GM19452 (cell line): ENCODE measurements around the gene PRSS27.
"Not testable (repeated sequence)": the region's sequence is repeated elsewhere in the genome, so short reads cannot be mapped to it uniquely, and the experiment has no call there.

Experiments used
- ATAC-seq: cut with Tn5 transposase; IDR thresholded peaks from one replicate; pipeline ENCODE4 v1.9.1; 2021; ENCODE audit not compliant: unreplicated experiment

PRSS27 gene

DNA sequence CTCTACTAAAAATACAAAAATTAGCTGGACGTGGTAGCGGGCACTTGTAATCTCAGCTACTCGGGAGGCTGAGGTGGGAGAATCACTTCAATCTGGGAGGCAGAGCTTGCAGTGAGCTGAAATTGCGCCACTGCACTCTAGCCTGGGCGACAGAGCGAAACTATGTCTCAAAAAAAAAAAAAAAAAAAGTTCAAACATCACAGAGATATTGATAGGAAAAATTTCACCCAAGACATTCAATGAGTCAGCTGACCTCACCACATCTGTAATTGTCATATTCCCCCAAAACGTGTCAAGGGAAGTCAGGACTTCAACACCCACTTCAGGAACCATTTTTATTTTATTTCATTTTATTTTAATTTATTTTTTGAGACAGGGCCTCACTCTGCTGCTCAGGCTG lies 8.0 kb upstream of the PRSS27 start:
- no peak for ATAC-seq

GRCh38 chr16:2726923-2727322 lies 6.9 kb upstream of the PRSS27 start:
- ATAC-seq, result no peak

DNA sequence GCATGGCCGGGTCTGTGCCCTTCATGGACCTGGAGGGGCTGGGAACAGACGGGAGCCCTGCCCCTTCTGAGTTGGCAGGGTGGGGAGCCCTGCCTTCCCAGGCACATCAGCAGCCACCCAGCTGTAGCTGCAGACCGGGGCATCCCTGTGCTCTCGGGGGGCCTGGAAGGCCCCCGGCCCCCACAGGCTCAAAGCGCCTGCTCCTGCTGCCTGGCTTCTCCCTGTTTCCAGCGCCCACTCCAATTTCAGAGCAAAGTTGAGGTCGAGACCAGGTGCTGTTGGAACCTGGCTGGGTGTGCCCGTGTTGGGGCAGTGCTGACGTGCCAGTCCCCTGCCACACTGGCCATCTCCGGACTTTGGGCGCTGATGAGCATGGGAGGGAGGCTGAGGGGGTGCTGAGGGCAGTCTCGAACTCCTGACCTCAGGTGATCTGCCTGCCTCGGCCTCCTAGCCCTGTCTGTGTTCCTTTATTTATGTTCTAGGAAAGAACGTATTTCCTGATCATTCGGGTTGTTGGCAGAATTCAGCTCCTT lies 4.9 kb upstream of the PRSS27 start:
- ATAC-seq, result no peak

- ATAC-seq, result no peak
Observed at GRCh38 chr16:2724088-2724676, 4.2 kb upstream of the PRSS27 start.

GRCh38 chr16:2721634-2722173 lies 1.7 kb upstream of the PRSS27 start:
- ATAC-seq, result not testable (repeated sequence)

GRCh38 chr16:2720719-2721633 lies 952 bp upstream of the PRSS27 start:
- ATAC-seq, result peak; percentile 86

GRCh38 chr16:2719328-2720063 lies 528 bp downstream of the PRSS27 start:
- no peak for ATAC-seq

GRCh38 chr16:2717383-2718263 lies 2.4 kb downstream of the PRSS27 start:
- ATAC-seq, result no peak

- ATAC-seq, result no peak
Observed at GRCh38 chr16:2716948-2717347, 3.1 kb downstream of the PRSS27 start.

DNA sequence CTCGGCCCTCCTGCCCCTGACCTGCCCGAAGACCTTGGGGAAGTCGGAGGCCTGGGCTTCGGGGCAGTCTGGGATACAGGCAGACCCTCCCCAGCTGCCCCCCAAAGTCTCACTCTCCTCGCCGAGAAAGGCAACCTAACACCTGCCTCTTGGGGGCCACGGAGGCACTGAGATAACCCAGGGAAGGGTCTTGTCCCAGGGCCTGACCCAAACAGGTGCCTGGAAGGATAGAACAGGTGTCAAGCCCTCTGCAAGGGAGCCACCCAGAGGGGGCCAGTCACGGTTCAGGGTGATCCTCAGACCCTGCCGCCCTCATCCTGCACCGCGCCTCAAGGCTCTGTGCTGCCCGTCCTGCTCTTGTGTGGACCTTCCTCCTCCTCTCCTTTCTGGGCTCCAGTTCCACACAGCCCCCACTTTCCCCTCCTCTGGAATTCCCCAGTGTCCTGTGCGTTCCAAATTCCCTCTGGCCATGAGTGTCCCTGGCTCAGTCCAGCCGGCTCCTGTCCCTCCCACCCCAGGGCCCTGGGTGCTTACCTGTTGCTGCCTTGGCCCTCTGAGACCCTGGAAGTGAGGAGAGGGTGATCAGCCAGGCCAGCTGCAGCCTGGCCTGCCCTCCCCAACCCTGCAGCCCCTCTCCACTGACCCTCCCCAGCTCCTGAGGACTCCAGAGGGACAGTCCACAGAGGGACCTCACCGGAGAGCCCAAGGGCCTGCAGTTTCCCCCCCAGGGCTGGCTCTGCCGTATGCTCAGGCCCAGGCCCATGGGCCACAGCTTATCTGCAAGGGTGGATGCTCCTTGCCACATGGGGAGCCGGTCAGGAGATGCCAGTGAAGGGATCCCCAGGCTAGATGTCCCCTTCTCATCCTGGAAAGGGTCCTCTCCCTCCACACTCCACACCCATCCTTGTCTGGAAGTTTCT lies 3.8 kb downstream of the PRSS27 start:
- ATAC-seq, result no peak

DNA sequence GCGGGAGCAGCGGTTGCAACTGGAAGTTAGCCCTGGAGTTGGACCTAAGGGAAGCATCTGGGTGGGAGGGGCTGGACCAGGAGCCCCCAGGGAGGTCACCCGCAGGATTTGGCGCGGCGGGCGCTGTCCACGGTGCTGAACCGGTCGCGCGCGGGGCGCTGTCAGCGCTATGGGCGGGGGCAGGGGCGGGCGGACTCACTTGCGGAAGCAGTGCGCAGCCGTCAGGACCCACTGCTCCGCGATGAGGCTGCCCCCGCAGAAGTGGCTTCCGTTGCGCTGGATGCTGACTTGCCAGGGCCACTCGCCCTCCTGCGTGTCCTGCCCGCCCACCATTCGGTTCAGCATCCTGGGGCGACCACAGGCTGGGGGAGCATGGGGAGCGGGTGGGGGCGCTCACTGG lies 4.5 kb downstream of the PRSS27 start:
- ATAC-seq, result no peak

GRCh38 chr16:2715064-2715463 lies 5.0 kb downstream of the PRSS27 start:
- ATAC-seq, result no peak

DNA sequence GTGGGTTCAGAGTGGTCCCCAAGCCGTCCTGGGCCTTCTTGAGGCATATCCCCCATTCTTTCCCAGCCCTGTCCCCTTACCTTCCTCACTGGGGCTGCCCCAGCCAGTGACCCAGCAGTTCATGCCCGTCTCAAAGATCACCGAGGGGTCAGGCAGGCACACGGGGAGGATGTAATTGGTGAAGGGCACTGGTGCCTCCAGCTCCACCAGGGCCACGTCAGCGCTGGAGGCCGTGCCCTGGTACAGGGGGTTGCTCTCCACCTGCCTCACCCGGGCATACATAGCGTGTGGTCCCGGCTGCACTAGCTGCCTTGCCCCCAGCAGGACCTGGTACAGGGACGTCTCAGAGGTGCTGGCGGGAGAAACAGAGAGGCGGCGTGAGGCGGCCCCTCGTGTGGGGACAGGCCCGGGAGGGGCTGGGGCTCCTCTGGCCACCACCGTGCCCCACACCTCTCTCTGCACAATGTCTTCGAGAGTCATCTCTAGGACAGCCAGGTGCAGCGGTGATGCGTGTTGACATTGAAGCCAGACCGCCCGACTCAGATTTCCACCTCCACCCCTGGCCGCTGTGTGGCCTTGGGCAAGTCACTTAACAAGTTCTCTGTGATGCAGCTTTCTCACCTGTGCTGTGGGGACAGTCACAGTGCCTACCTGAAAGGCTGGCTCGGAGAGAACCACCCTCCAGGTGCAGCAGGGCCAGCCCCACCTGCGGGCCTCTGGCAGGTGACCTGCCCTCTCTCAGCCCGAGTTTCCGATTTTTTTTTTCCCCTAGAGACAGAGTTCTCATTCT lies 5.8 kb downstream of the PRSS27 start:
- ATAC-seq, result no peak

- no peak for ATAC-seq
Observed at GRCh38 chr16:2713523-2713922, 6.5 kb downstream of the PRSS27 start.

GRCh38 chr16:2712546-2712945 lies 7.5 kb downstream of the PRSS27 start:
- ATAC-seq, result no peak

GRCh38 chr16:2712063-2712441 lies 8.0 kb downstream of the PRSS27 start:
- no peak for ATAC-seq

GRCh38 chr16:2711370-2712062 lies 8.5 kb downstream of the PRSS27 start:
- ATAC-seq, result no peak

DNA sequence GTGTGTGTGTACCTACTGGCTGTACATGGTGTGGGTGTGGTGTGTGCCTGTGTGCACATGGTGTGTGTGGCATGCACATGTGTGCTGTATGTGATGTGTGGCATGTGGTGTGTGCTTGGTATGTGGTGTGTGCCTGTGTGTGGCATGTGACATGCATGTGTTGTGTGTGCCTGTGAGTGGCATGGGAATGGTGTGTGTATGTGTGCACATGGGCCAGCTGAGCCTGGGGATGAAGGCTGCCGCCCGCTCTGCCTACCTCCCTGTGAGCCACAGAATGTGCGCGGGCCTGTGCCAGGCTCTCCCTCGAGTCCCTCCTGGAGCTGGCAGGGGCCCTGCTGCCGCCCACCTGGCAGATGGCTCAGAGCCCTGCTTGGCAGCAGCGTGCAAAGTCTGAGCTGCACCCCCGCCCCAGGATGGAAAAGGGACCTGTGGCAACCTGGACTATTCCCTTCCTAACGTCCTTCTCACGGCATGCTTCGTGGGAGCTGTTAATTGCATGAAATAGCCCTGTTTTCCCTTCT lies 9.3 kb downstream of the PRSS27 start:
- ATAC-seq, result no peak
